HG03108 (cell line): ENCODE results near the gene THAP2.

ENCODE experiments used
- ATAC-seq: cut with Tn5 transposase; IDR thresholded peaks from one replicate; pipeline ENCODE4 v1.9.1; 2021; ENCODE audit warnings: moderate library complexity; ENCODE audit not compliant: unreplicated experiment

The THAP2 gene

GRCh38 chr12:71663561-71664410 is at the start of gene THAP2, which contains the start of gene ZFC3H1:
TSS of gene THAP2 (plus strand) at chr12:71664301. CDS start at chr12:71664510, 209 bp downstream.
TSS of gene ZFC3H1 (minus strand) at chr12:71663848. CDS start at chr12:71663610, 238 bp downstream.
- peak; percentile 91 for ATAC-seq

DNA sequence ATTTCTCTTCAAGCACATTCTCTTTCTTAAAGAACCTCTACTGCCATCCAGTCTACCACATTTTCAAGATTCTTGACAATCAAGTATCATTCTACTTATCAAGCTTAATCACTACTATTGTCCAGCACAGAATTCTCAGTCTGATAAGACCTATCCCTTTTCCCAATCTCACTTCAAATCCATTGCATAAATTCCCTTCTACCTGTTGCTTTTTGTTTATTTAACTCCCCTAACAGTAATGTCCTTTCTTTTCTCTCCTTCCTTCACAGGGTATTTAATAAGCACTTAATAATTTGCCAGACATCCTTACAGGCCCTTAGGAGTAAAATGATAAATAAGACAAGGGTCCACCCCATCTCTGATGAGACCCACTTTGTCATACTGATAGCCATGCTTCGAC is 42.2 kb upstream of the THAP2 start:
- ATAC-seq: no peak

GRCh38 chr12:71625476-71625875 is 38.6 kb upstream of the THAP2 start:
- ATAC-seq: no peak

- ATAC-seq: peak; percentile 57
Observed at GRCh38 chr12:71626098-71626497, 38.0 kb upstream of the THAP2 start.

- ATAC-seq: no peak
Observed at GRCh38 chr12:71626768-71627167, 37.3 kb upstream of the THAP2 start.

- no peak for ATAC-seq
Observed at GRCh38 chr12:71627438-71628002, 36.6 kb upstream of the THAP2 start.

DNA sequence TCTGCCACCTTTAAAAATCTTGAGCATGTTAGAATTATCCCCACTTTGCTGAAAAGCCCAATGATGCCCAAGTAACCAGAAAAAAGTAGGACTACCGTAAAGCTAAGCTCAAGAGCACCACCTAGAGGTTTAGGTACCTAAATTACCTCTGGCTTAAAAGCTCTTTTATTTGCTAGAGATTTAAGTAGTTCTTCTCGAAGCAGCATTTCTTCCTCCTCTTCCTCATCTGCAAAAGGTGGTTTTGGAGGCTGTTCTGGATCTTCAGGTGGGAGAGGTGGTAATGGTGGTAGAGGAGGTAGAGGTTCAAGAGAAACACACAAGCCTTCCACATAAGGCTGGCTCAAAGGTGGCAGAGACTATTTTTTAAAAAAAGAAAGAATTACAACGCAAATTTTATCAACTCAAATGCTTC is 27.4 kb upstream of the THAP2 start:
- no peak for ATAC-seq

- no peak for ATAC-seq
Observed at GRCh38 chr12:71638499-71638898, 25.6 kb upstream of the THAP2 start.

DNA sequence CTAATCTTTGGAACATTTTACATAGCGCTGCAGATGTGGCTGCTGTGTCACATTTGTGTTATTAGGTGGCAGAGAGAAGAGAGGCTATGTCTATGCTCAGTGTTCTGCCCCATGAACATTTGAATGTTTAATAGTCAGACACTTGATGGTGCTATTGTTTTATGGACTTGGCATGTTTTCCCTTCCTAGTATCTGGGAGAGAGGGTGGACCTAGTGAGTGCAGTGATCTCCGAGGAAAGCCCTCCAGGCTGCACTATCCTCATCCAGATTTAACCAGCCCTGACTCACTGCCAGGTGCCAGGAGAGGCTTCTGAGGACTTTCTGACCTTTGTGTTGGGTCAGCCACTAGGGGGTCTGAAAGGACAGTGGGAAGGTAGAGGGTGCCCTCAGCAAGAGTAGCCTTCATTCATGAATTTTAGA is 24.8 kb upstream of the THAP2 start:
- no peak for ATAC-seq

- ATAC-seq: no peak
Observed at GRCh38 chr12:71640316-71640715, 23.8 kb upstream of the THAP2 start.

- no peak for ATAC-seq
Observed at GRCh38 chr12:71641390-71641789, 22.7 kb upstream of the THAP2 start.

- ATAC-seq: no peak
Observed at GRCh38 chr12:71642264-71642663, 21.8 kb upstream of the THAP2 start.

- no peak for ATAC-seq
Observed at GRCh38 chr12:71645268-71645667, 18.8 kb upstream of the THAP2 start.

DNA sequence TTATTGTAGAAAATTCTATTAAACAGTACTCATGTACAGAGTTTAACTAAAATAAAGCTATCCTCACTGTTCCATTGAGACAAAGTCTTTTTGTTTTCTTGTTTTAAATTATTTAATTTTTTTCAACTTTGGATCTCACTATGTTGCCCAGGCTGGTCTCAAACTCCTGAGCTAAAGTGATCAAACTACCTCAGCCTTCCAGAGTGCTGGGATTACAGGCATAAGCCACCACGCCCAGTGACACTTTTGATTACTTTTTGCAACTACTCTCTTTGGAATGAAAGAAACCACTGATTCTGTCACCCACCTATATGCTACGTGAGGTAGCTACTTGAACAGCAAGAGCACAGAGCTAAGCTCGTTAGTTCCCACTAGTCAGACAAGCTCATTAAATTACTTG is 17.6 kb upstream of the THAP2 start:
- no peak for ATAC-seq

DNA sequence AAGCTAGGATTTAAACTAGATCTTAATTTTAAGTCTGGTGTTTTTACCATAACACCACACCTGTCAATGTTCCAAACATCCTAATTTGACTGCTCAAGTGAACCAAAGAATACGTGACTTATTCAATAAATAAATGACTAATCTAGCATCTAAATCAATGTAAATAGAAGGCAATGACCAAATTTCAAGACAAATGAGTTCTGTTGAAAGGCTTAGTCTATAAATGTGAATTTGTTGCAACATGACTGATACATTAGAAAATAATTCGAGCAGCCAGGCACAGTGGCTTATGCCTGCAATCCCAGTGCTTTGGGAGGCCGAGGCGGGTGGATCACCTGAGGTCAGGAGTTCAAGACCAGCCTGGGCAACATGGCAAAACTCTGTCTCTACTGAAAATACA is 15.6 kb upstream of the THAP2 start:
- no peak for ATAC-seq

DNA sequence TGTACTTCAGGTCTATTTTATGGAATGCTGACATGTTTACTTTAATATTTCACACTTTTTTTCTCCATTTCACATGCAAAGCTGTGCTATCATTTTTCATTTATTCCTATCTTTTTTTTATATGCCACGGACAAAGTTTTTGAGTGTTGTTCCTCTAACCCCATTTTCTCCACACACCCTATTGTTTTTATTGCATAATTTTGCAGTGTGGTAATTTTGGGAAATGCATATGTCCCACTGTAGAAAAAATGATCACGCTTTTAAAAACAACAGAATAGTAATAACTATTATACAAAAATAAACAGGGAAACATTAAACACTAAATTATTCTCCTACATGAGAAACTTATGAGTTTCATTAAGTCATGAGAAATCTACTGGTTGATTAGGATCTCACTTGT is 14.7 kb upstream of the THAP2 start:
- ATAC-seq: no peak

- no peak for ATAC-seq
Observed at GRCh38 chr12:71652656-71653055, 11.4 kb upstream of the THAP2 start.

- ATAC-seq: no peak
Observed at GRCh38 chr12:71653137-71653536, 11.0 kb upstream of the THAP2 start.

DNA sequence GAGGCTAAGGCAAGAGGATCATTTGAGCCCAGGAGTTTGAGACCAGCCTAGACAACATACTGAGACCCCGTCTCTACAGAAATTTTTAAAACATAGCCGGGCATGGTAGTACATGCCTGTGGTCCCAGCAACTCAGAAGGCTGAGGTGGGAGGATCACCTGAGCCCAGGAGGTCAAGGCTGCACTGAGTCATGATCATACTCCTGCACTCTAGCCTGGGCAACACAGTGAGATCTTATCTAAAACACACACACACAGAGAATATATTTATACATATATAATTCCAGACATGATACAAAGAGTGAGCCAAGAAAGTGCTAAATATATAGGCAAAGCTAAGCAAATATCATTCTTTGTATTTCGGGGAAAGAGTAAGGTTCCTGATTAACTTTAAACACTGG is 9.9 kb upstream of the THAP2 start:
- ATAC-seq: no peak

DNA sequence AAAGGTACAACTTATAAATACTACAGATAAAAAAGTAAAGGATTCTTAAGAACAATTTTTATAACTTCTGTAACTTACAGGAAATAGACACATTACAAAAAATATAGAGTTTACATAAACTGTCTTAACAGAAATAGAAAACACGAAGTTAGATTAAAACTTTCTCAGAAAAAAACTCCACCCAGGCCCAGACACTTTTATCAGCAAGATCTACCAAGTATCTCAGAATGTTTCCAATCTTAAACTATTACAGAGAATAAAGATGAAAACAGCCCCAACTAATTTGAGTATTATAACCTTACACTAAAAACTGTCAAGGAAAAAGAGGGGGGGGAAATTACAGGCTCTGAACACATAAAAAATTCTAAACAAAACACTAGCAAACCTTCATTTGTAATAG is 8.6 kb upstream of the THAP2 start:
- ATAC-seq: no peak

GRCh38 chr12:71655907-71656306 is 8.2 kb upstream of the THAP2 start:
- no peak for ATAC-seq

- no peak for ATAC-seq
Observed at GRCh38 chr12:71656740-71657139, 7.4 kb upstream of the THAP2 start.
